ENCODE measurements around the gene ST8SIA5.

ST8SIA5 gene

GRCh38 chr18:46728219-46728930, 28.5 kb downstream of the ST8SIA5 start:
- Histone ChIP-seq H4K20me1 (ENCODE audit: insufficient read depth) (no peaks in the 10 kb centered on the region), H3K36me3 (ENCODE audit: insufficient read depth) (no peaks in the 10 kb centered on the region), H3K4me3 (IDR thresholded peaks at IDR 0.05; ENCODE audit: insufficient read depth, low read depth, low read length) (no peak overlapping the region), H3K4me2 (no peak overlapping the region), H3K9ac (no peak overlapping the region), H3K27ac (no peak overlapping the region), H3K4me1 (ENCODE audit: low read depth, poor library complexity, severe bottlenecking) (no peaks in the 10 kb centered on the region), H3K27me3 (ENCODE audit: insufficient read depth, low read depth) (no peaks in the 10 kb centered on the region), H2AFZ (ENCODE audit: low read depth) (no peak overlapping the region), H3K79me2 (ENCODE audit: insufficient read depth, low read depth) (no peaks in the 10 kb centered on the region)
- no peak for TF ChIP-seq CTCF (conservative IDR thresholded peaks at IDR 0.05; ENCODE audit: low read depth, low read length)

- no peak overlapping the region for H3K4me2 ChIP-seq
- H3K36me3 ChIP-seq (ENCODE audit: insufficient read depth), result no peaks in the 10 kb centered on the region
- no peak overlapping the region for H2AFZ ChIP-seq (ENCODE audit: low read depth)
- no peaks in the 10 kb centered on the region for H3K79me2 ChIP-seq (ENCODE audit: insufficient read depth, low read depth)
- H3K4me1 ChIP-seq (ENCODE audit: low read depth, poor library complexity, severe bottlenecking), result no peaks in the 10 kb centered on the region
- no peak for TF ChIP-seq CTCF (conservative IDR thresholded peaks at IDR 0.05; ENCODE audit: low read depth, low read length)
- no peak overlapping the region for H3K4me3 ChIP-seq (IDR thresholded peaks at IDR 0.05; ENCODE audit: insufficient read depth, low read depth, low read length)
- no peaks in the 10 kb centered on the region for H3K27me3 ChIP-seq (ENCODE audit: insufficient read depth, low read depth)
- no peaks in the 10 kb centered on the region for H4K20me1 ChIP-seq (ENCODE audit: insufficient read depth)
- no peak overlapping the region for H3K9ac ChIP-seq
- no peak overlapping the region for H3K27ac ChIP-seq
These were observed 29.7 kb downstream of the ST8SIA5 start for GRCh38 chr18:46727177-46727576.

GRCh38 chr18:46725310-46725709, 31.5 kb downstream of the ST8SIA5 start:
- Histone ChIP-seq H3K4me2 (no peak overlapping the region), H3K27me3 (ENCODE audit: insufficient read depth, low read depth) (no peaks in the 10 kb centered on the region), H3K79me2 (ENCODE audit: insufficient read depth, low read depth) (no peaks in the 10 kb centered on the region), H2AFZ (ENCODE audit: low read depth) (no peak overlapping the region), H3K9ac (no peak overlapping the region), H3K36me3 (ENCODE audit: insufficient read depth) (no peaks in the 10 kb centered on the region), H3K4me3 (IDR thresholded peaks at IDR 0.05; ENCODE audit: insufficient read depth, low read depth, low read length) (no peak overlapping the region), H3K27ac (no peak overlapping the region), H3K4me1 (ENCODE audit: low read depth, poor library complexity, severe bottlenecking) (no peaks in the 10 kb centered on the region), H4K20me1 (ENCODE audit: insufficient read depth) (no peaks in the 10 kb centered on the region)
- no peak for TF ChIP-seq CTCF (conservative IDR thresholded peaks at IDR 0.05; ENCODE audit: low read depth, low read length)

GRCh38 chr18:46723856-46724415, 32.9 kb downstream of the ST8SIA5 start:
- Histone ChIP-seq H2AFZ (ENCODE audit: low read depth) (no peak overlapping the region), H3K4me1 (ENCODE audit: low read depth, poor library complexity, severe bottlenecking) (no peaks in the 10 kb centered on the region), H3K79me2 (ENCODE audit: insufficient read depth, low read depth) (no peaks in the 10 kb centered on the region), H3K9ac (no peak overlapping the region), H3K27me3 (ENCODE audit: insufficient read depth, low read depth) (no peaks in the 10 kb centered on the region), H3K4me3 (IDR thresholded peaks at IDR 0.05; ENCODE audit: insufficient read depth, low read depth, low read length) (no peak overlapping the region), H3K27ac (no peak overlapping the region), H4K20me1 (ENCODE audit: insufficient read depth) (no peaks in the 10 kb centered on the region), H3K4me2 (no peak overlapping the region), H3K36me3 (ENCODE audit: insufficient read depth) (no peaks in the 10 kb centered on the region)
- TF ChIP-seq CTCF (conservative IDR thresholded peaks at IDR 0.05; ENCODE audit: low read depth, low read length), result no peak

All from KMS-11 (cell line).